DND-41 (cell line): ENCODE data around the gene CACNA1D.

Experiments used
- ATAC-seq: fragments of 200-7000 bp; cut with Tn5 transposase; 3 replicates; pipeline ENCODE4 v1.9.1; 2021; ENCODE audit warnings: low read depth; ENCODE audit not compliant: insufficient read depth
- DNase-seq: peaks from one replicate; pipeline ENCODE4 v3.0.0-alpha.2; 2020
- H2AFZ ChIP-seq: 2 replicates; pipeline ENCODE4 v1.6.0; 2012; ENCODE audit warnings: low read depth, low read length
- H3K27ac ChIP-seq: 2 replicates; pipeline ENCODE4 v1.5.1; 2012; ENCODE audit warnings: low read length, inconsistent platforms
- H3K27me3 ChIP-seq: fragments of 200-600 bp; sonication (generic); 2 replicates; pipeline ENCODE4 v1.6.0; 2012; ENCODE audit warnings: low read length, mild to moderate bottlenecking, inconsistent platforms; ENCODE audit not compliant: insufficient read depth, poor library complexity
- H3K36me3 ChIP-seq: 2 replicates; pipeline ENCODE4 v1.5.1; 2012; ENCODE audit warnings: low read length, inconsistent platforms; ENCODE audit not compliant: insufficient read depth
- H3K4me1 ChIP-seq: 2 replicates; pipeline ENCODE4 v1.5.1; 2012; ENCODE audit warnings: mild to moderate bottlenecking, low read length; ENCODE audit not compliant: insufficient read depth
- H3K4me2 ChIP-seq: 2 replicates; pipeline ENCODE4 v1.6.0; 2012; ENCODE audit warnings: mild to moderate bottlenecking, moderate library complexity, low read length, inconsistent platforms; ENCODE audit not compliant: insufficient read depth
- H3K4me3 ChIP-seq, 2 experiments: fragments of 200-600 bp in 1 of 2; shearing (Covaris generic) in 1 of 2; 2 replicates each; pipeline ENCODE4 v1.5.1; 2012 to 2016; ENCODE audit warnings: inconsistent platforms in 2 of 2, low read length in 2 of 2, mild to moderate bottlenecking in 2 of 2, low read depth in 1 of 2, moderate library complexity in 1 of 2
- H3K79me2 ChIP-seq: 2 replicates; pipeline ENCODE4 v1.6.0; 2012; ENCODE audit warnings: low read length, inconsistent platforms; ENCODE audit not compliant: insufficient read depth
- H3K9ac ChIP-seq: 2 replicates; pipeline ENCODE4 v1.6.0; 2012; ENCODE audit warnings: low read depth, mild to moderate bottlenecking, inconsistent platforms, low read length, moderate library complexity
- H3K9me3 ChIP-seq: 2 replicates; pipeline ENCODE4 v1.5.1; 2012; ENCODE audit warnings: low read length, moderate library complexity, mild to moderate bottlenecking, inconsistent platforms; ENCODE audit not compliant: insufficient read depth, severe bottlenecking
- H4K20me1 ChIP-seq: 2 replicates; pipeline ENCODE4 v1.6.0; 2012; ENCODE audit warnings: low read length; ENCODE audit not compliant: insufficient read depth
- CTCF ChIP-seq: IDR thresholded peaks from 2 replicates; pipeline ENCODE4 v1.5.1; 2012; ENCODE audit warnings: borderline replicate concordance, low read length, moderate library complexity, mild to moderate bottlenecking; ENCODE audit not compliant: poor library complexity, severe bottlenecking; ENCODE audit errors: extremely low read depth
- EZH2 ChIP-seq: IDR thresholded peaks from 3 replicates; pipeline ENCODE4 v1.6.1; 2012; ENCODE audit warnings: borderline replicate concordance, low read depth, mild to moderate bottlenecking, moderate library complexity, low read length, inconsistent platforms; ENCODE audit not compliant: severe bottlenecking

Gene CACNA1D

DNA sequence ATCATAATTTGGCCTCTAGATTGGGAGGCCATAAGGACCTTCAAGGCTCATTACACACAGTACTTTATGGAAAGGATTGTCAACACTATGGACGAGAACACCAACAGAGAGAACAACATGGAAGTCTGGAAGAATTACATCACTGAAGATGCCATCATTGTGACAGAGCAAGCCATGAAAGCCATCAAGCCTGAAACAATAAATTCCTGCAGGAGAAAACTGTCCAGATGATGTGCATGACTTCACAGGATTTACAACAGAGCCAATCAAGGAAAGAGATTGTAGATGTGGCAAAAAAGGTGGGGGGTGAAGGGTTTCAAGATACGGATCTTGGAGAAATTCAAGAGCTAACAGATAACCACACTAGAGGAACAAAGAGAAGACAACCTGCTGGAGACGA, 367.8 kb downstream of the CACNA1D start:
- H3K36me3 ChIP-seq = peaks cover 15% of the 10 kb centered on the region
- H3K4me1 ChIP-seq = no peaks in the 10 kb centered on the region
- no peak overlapping the region for H3K27ac ChIP-seq
- DNase-seq (no peak), ATAC-seq (no peak)
- no peak overlapping the region for H2AFZ ChIP-seq
- no peak overlapping the region for H3K4me2 ChIP-seq
- 0 out of 2 replicates have a peak, but pooled peaks cover 3% of the 10 kb centered on the region for H4K20me1 ChIP-seq
- no peak overlapping the region for H3K4me3 ChIP-seq
- no peak overlapping the region for H3K9ac ChIP-seq
- no peaks in the 10 kb centered on the region for H3K9me3 ChIP-seq
- H3K79me2 ChIP-seq = no peaks in the 10 kb centered on the region
- H3K27me3 ChIP-seq = no peaks in the 10 kb centered on the region
- TF ChIP-seq CTCF (no peak), EZH2 (no peak)

GRCh38 chr3:53863145-53863544, 368.7 kb downstream of the CACNA1D start:
- Histone ChIP-seq H3K36me3 (peaks cover 22% of the 10 kb centered on the region), H3K27me3 (no peaks in the 10 kb centered on the region), H2AFZ (no peak overlapping the region), H3K27ac (no peak overlapping the region), H3K79me2 (no peaks in the 10 kb centered on the region), H3K4me1 (no peaks in the 10 kb centered on the region), H4K20me1 (0 out of 2 replicates have a peak, but pooled peaks cover 3% of the 10 kb centered on the region), H3K9ac (no peak overlapping the region), H3K4me3 (no peak overlapping the region), H3K9me3 (no peaks in the 10 kb centered on the region), H3K4me2 (no peak overlapping the region)
- ATAC-seq (no peak), DNase-seq (no peak)
- TF ChIP-seq CTCF = no peak
- TF ChIP-seq EZH2 = no peak
